Keratinocyte (primary cell): ENCODE measurements around the gene CAMKMT. TPM values are rescaled to one million over a fixed set of nuclear protein-coding genes. Genes with fewer than 3 reads are reported as not detected.

ENCODE experiments used
- DNase-seq: peaks from one replicate; pipeline ENCODE4 v3.0.0-alpha.2; 2011; ENCODE audit warnings: low read depth, missing footprints, low spot score
- FAIRE-seq: peaks from 2 replicates; lab custom pipeline; 2011; peaks lifted over from hg19 to GRCh38; lab: Jason Lieb, UNC
- H2AFZ ChIP-seq: 2 replicates; pipeline ENCODE4 v1.6.0; 2012; ENCODE audit warnings: low read length, control low read depth, inconsistent platforms; ENCODE audit not compliant: control insufficient read depth
- H3K27ac ChIP-seq: 2 replicates; pipeline ENCODE4 v1.5.1; 2011; ENCODE audit warnings: low read length; ENCODE audit not compliant: control insufficient read depth, insufficient read depth
- H3K27me3 ChIP-seq: 3 replicates; pipeline ENCODE4 v1.6.0; 2011; ENCODE audit warnings: low read length; ENCODE audit not compliant: control insufficient read depth, insufficient read depth; ENCODE audit errors: extremely low read depth
- H3K36me3 ChIP-seq, 2 experiments: 2 replicates in 1 of 2; 3 replicates in 1 of 2; pipeline ENCODE4 v1.5.1; 2011; ENCODE audit warnings: low read length in 2 of 2, mild to moderate bottlenecking in 1 of 2; ENCODE audit not compliant: control insufficient read depth in 2 of 2, insufficient read depth in 2 of 2; ENCODE audit errors: extremely low read depth in 1 of 2
- H3K4me1 ChIP-seq: 3 replicates; pipeline ENCODE4 v1.5.1; 2011; ENCODE audit warnings: low read length; ENCODE audit not compliant: control insufficient read depth, insufficient read depth; ENCODE audit errors: extremely low read depth
- H3K4me2 ChIP-seq: 3 replicates; pipeline ENCODE4 v1.6.0; 2011; ENCODE audit warnings: low read depth, low read length; ENCODE audit not compliant: control insufficient read depth, insufficient read depth; ENCODE audit errors: extremely low read depth
- H3K4me3 ChIP-seq, 3 experiments: fragments of 200-600 bp in 1 of 3; sonication (generic) in 1 of 3; 2 replicates in 2 of 3; 3 replicates in 1 of 3; pipeline ENCODE4 v1.5.1; 2011 to 2016; ENCODE audit warnings: low read length in 3 of 3, mild to moderate bottlenecking in 3 of 3, control low read depth in 2 of 3, inconsistent platforms in 1 of 3, low read depth in 1 of 3, mixed read lengths in 1 of 3, mixed run types in 1 of 3, moderate library complexity in 1 of 3; ENCODE audit not compliant: control insufficient read depth in 2 of 3, insufficient read depth in 2 of 3; ENCODE audit errors: extremely low read depth in 1 of 3
- H3K79me2 ChIP-seq: 2 replicates; pipeline ENCODE4 v1.6.0; 2012; ENCODE audit warnings: low read length; ENCODE audit not compliant: control insufficient read depth, insufficient read depth
- H3K9ac ChIP-seq: 3 replicates; pipeline ENCODE4 v1.6.0; 2011; ENCODE audit warnings: low read length; ENCODE audit not compliant: control insufficient read depth, insufficient read depth; ENCODE audit errors: extremely low read depth
- H3K9me1 ChIP-seq: 3 replicates; pipeline ENCODE4 v1.6.0; 2011; ENCODE audit warnings: low read length; ENCODE audit not compliant: control insufficient read depth, insufficient read depth; ENCODE audit errors: extremely low read depth
- H3K9me3 ChIP-seq: 2 replicates; pipeline ENCODE4 v1.5.1; 2012; ENCODE audit warnings: low read depth, low read length; ENCODE audit not compliant: control insufficient read depth
- H4K20me1 ChIP-seq: 3 replicates; pipeline ENCODE4 v1.6.0; 2011; ENCODE audit warnings: low read length; ENCODE audit not compliant: control insufficient read depth, insufficient read depth; ENCODE audit errors: extremely low read depth
- CTCF ChIP-seq, 3 experiments: IDR thresholded peaks in 1 of 3; conservative IDR thresholded peaks in 1 of 3; optimal IDR thresholded peaks in 1 of 3; 2 replicates in 2 of 3; 3 replicates in 1 of 3; pipeline versions ENCODE3 to v1.5.1; 2011; ENCODE audit warnings: low read length in 3 of 3, mild to moderate bottlenecking in 3 of 3, moderate library complexity in 2 of 3, control low read depth in 1 of 3, inconsistent platforms in 1 of 3; ENCODE audit not compliant: insufficient read depth in 2 of 3; ENCODE audit errors: extremely low read depth in 1 of 3
- EZH2 ChIP-seq: IDR thresholded peaks from one replicate; pipeline ENCODE4 v1.6.1; 2012; ENCODE audit warnings: inconsistent platforms, mild to moderate bottlenecking, low read length, moderate library complexity
- dilution Hi-C: fragments of 300-500 bp; cut with MboI; formaldehyde crosslinking; loops from one replicate; pipeline ENCODE4 v1.7.0; 2020; ENCODE audit warnings: low sequenced_read_pairs; ENCODE audit not compliant: extremely low pct_ligation_motif_present
- polyA plus RNA-seq, 5 experiments: library from polyadenylated mRNA; depleted of rRNA in 3 of 5; stranded (reverse) in 3 of 5; stranded (forward) in 1 of 5; unstranded in 1 of 5; fragments of >200 nt; gene quantifications; 1 replicate in 1 of 5; 2 replicates in 3 of 5; 3 replicates in 1 of 5; pipeline versions ENCODE4 v1.2.1 to v1.2.3, GENCODE V29; 2011 to 2012; ENCODE audit warnings: missing spikeins in 2 of 5, low read depth in 1 of 5, low replicate concordance in 1 of 5

CAMKMT gene
- polyA plus RNA-seq, 1 donor (not counting 4 experiments of a cell fraction or from before 2014, with no cell fraction given) = 9.9 TPM

DNA sequence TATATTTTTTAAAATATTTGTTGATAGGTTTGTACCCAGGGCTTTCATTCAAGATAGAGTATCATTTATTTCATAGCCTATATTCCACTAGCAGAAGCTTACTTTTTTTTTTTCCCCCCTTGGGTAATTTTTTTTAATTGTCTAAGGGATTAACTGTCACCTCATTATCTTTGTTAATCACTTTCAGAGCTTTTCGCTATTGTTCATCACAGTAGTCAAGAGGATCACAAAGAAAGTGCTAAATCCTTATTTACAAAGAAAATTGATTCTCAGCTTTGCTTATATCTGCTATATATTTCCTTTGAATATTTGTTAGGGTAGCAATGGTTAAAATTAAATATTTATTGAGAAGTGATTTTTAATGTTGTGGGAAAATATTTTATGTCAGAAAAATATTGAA, 59.0 kb downstream of the CAMKMT start:
- no peaks in the 10 kb centered on the region for H3K9me1 ChIP-seq
- TF ChIP-seq EZH2 (no peak), CTCF (optimal IDR thresholded peaks at IDR 0.05 in 1 of 3, IDR thresholded peaks at IDR 0.05 in 1 of 3, conservative IDR thresholded peaks at IDR 0.05 in 1 of 3; ENCODE audit: extremely low read depth in 1 of 3, insufficient read depth in 2 of 3, low read length in 3 of 3) (no peak)
- H3K27ac ChIP-seq = no peak overlapping the region
- H3K4me2 ChIP-seq = no peak overlapping the region
- H3K4me1 ChIP-seq = no peaks in the 10 kb centered on the region
- H3K4me3 ChIP-seq = no peak overlapping the region
- DNase-seq = no peak
- no peaks in the 10 kb centered on the region for H3K9me3 ChIP-seq
- no peak overlapping the region for H3K9ac ChIP-seq
- no peaks in the 10 kb centered on the region for H4K20me1 ChIP-seq
- no peaks in the 10 kb centered on the region for H3K27me3 ChIP-seq
- no peak overlapping the region for H2AFZ ChIP-seq
- dilution Hi-C loops = no loop called here
- H3K36me3 ChIP-seq = no peaks in the 10 kb centered on the region
- FAIRE-seq = no peak
- no peaks in the 10 kb centered on the region for H3K79me2 ChIP-seq

- no peaks in the 10 kb centered on the region for H3K36me3 ChIP-seq
- H3K4me3 ChIP-seq = no peak overlapping the region
- no peaks in the 10 kb centered on the region for H3K9me1 ChIP-seq
- H3K9ac ChIP-seq = no peak overlapping the region
- no peaks in the 10 kb centered on the region for H3K4me1 ChIP-seq
- no peak overlapping the region for H3K4me2 ChIP-seq
- FAIRE-seq (no peak), DNase-seq (no peak)
- no peak overlapping the region for H3K27ac ChIP-seq
- TF ChIP-seq CTCF (optimal IDR thresholded peaks at IDR 0.05 in 1 of 3, IDR thresholded peaks at IDR 0.05 in 1 of 3, conservative IDR thresholded peaks at IDR 0.05 in 1 of 3; ENCODE audit: extremely low read depth in 1 of 3, insufficient read depth in 2 of 3, low read length in 3 of 3) = no peak
- dilution Hi-C loops = no loop called here
- H2AFZ ChIP-seq = no peak overlapping the region
- H3K9me3 ChIP-seq = no peaks in the 10 kb centered on the region
- H3K79me2 ChIP-seq = no peaks in the 10 kb centered on the region
- H3K27me3 ChIP-seq = no peaks in the 10 kb centered on the region
- H4K20me1 ChIP-seq = no peaks in the 10 kb centered on the region
Measured at GRCh38 chr2:44424211-44424610, 62.5 kb downstream of the CAMKMT start.
